GM12878 (cell line): ENCODE measurements around the gene IL17RA. TPM values are rescaled to one million over a fixed set of nuclear protein-coding genes. Genes with fewer than 3 reads are reported as not detected.

Source experiments
- ATAC-seq: fragments of 200-7000 bp; cut with Tn5 transposase; 3 replicates; pipeline ENCODE4 v1.9.1; 2020; ENCODE audit warnings: mild to moderate bottlenecking, moderate library complexity
- BruUV-seq: library from RNA; stranded (reverse); fragments of 400-500 nt; replicated peaks from 2 replicates; lab custom pipeline; 2021; lab: Mats Ljungman, UMichigan
- CTCF ChIA-PET: fragments of 300-600 bp; sonication (Branson Sonifier 250); formaldehyde crosslinking; extraction: SDS; loops from one replicate; lab custom pipeline; 2021; ENCODE audit warnings: inconsistent platforms; lab: Yijun Ruan, JAX
- POLR2A ChIA-PET: fragments of 350-600 bp; formaldehyde crosslinking; extraction: SDS; loops from one replicate; lab custom pipeline; 2021; ENCODE audit warnings: inconsistent platforms; lab: Charles Lee
- RAD21 ChIA-PET: fragments of 300-600 bp; sonication (Branson Sonifier 250); formaldehyde crosslinking; loops from one replicate; lab custom pipeline; 2023; ENCODE audit warnings: antibody characterized with exemption; ENCODE audit not compliant: unreplicated experiment; lab: Charles Lee
- SMC1A ChIA-PET: fragments of 300-600 bp; sonication (Branson Sonifier 250); formaldehyde crosslinking; loops from one replicate; lab custom pipeline; 2023; ENCODE audit not compliant: unreplicated experiment, uncharacterized antibody; lab: Charles Lee
- DNase-seq: peaks from one replicate; pipeline ENCODE4 v3.0.0-alpha.2; 2011; ENCODE audit warnings: low read depth, low spot score
- FAIRE-seq: peaks from 3 replicates; lab custom pipeline; 2011; peaks lifted over from hg19 to GRCh38; lab: Jason Lieb, UNC
- H2AFZ ChIP-seq: 2 replicates; pipeline ENCODE4 v1.6.0; 2011; ENCODE audit warnings: low read depth, low read length, control low read depth; ENCODE audit not compliant: control insufficient read depth
- H3K27ac ChIP-seq: 2 replicates; pipeline ENCODE4 v1.5.1; 2011; ENCODE audit warnings: control low read depth; ENCODE audit not compliant: control insufficient read depth, insufficient read depth
- H3K27me3 ChIP-seq, 2 experiments: replicated peaks in 1 of 2; 2 replicates each; pipeline versions ENCODE4 v1.6.0 to v1.6.1; 2011; ENCODE audit warnings: low read length in 1 of 2; ENCODE audit not compliant: control insufficient read depth in 2 of 2, insufficient read depth in 2 of 2
- H3K36me3 ChIP-seq, 2 experiments: 2 replicates each; pipeline ENCODE4 v1.5.1; 2011; ENCODE audit warnings: low read length in 1 of 2; ENCODE audit not compliant: control insufficient read depth in 2 of 2, insufficient read depth in 2 of 2
- H3K4me1 ChIP-seq: 2 replicates; pipeline ENCODE4 v1.6.1; 2011; ENCODE audit warnings: mild to moderate bottlenecking, low read length, moderate library complexity, mixed read lengths; ENCODE audit not compliant: control insufficient read depth, insufficient read depth
- H3K4me2 ChIP-seq: 2 replicates; pipeline ENCODE4 v1.6.0; 2011; ENCODE audit warnings: control low read depth; ENCODE audit not compliant: control insufficient read depth, insufficient read depth
- H3K4me3 ChIP-seq: fragments of 200-600 bp; sonication (generic); 2 replicates; pipeline ENCODE4 v1.5.1; 2016
- H3K79me2 ChIP-seq: 2 replicates; pipeline ENCODE4 v1.6.0; 2011; ENCODE audit warnings: low read length; ENCODE audit not compliant: control insufficient read depth, insufficient read depth
- H3K9ac ChIP-seq: 2 replicates; pipeline ENCODE4 v1.8.0; 2011; ENCODE audit warnings: low read length, control low read depth, mixed read lengths; ENCODE audit not compliant: control insufficient read depth, insufficient read depth
- H3K9me3 ChIP-seq: replicated peaks from 3 replicates; pipeline ENCODE4 v1.5.1; 2011; ENCODE audit warnings: mild to moderate bottlenecking, low read length; ENCODE audit not compliant: control insufficient read depth, insufficient read depth
- H4K20me1 ChIP-seq: 2 replicates; pipeline ENCODE4 v1.6.0; 2011; ENCODE audit not compliant: control insufficient read depth, insufficient read depth
- ASH2L ChIP-seq: fragments of 300-600, 200-600 bp; sonication (generic); IDR thresholded peaks from 2 replicates; pipeline ENCODE4 v1.6.1; 2017; ENCODE audit warnings: low read depth, mild to moderate bottlenecking, borderline replicate concordance
- CHD4 ChIP-seq: fragments of 200-600 bp; sonication (generic); IDR thresholded peaks from 2 replicates; pipeline ENCODE4 v1.6.1; 2016; ENCODE audit warnings: mild to moderate bottlenecking
- EED ChIP-seq: sonication (generic); IDR thresholded peaks from 2 replicates; pipeline ENCODE4 v1.6.1; 2016; ENCODE audit warnings: antibody characterized with exemption, low read depth
- EP300 ChIP-seq, 2 experiments: fragments of 150-350 bp in 1 of 2; IDR thresholded peaks; 2 replicates each; pipeline ENCODE4 v1.6.1; 2011 to 2012; ENCODE audit warnings: low read depth in 2 of 2, low read length in 2 of 2, borderline replicate concordance in 1 of 2, improper control_type of control experiment in 1 of 2, inconsistent platforms in 1 of 2; ENCODE audit not compliant: control insufficient read depth in 1 of 2
- MTA3 ChIP-seq: IDR thresholded peaks from 2 replicates; pipeline ENCODE4 v1.6.1; 2012; ENCODE audit warnings: low read length, inconsistent platforms, borderline replicate concordance
- NFXL1 ChIP-seq: fragments of 450-650 bp; IDR thresholded peaks from 2 replicates; pipeline ENCODE4 v1.6.1; 2017; ENCODE audit warnings: antibody characterized with exemption, mild to moderate bottlenecking, borderline replicate concordance
- POLR2AphosphoS2 ChIP-seq: IDR thresholded peaks from 2 replicates; pipeline ENCODE4 v1.6.1; 2011; ENCODE audit warnings: low read depth, mild to moderate bottlenecking, low read length, improper control_type of control experiment, moderate library complexity
- POU2F2 ChIP-seq: IDR thresholded peaks from 3 replicates; pipeline ENCODE4 v1.6.1; 2011; ENCODE audit warnings: low read depth, mild to moderate bottlenecking, low read length, borderline replicate concordance
- RCOR1 ChIP-seq: conservative IDR thresholded peaks from 2 replicates; pipeline ENCODE4 v1.6.1; 2012; ENCODE audit warnings: low read depth, low read length, improper control_type of control experiment
- SMAD5 ChIP-seq: IDR thresholded peaks from 2 replicates; pipeline ENCODE4 v1.6.1; 2016; ENCODE audit warnings: antibody characterized with exemption, low read depth
- SREBF2 ChIP-seq: IDR thresholded peaks from 2 replicates; pipeline ENCODE4 v1.6.1; 2012; ENCODE audit warnings: mild to moderate bottlenecking, low read length
- SRF ChIP-seq, 2 experiments: IDR thresholded peaks; 2 replicates each; pipeline ENCODE4 v1.6.1; 2011; ENCODE audit warnings: low read depth in 2 of 2, low read length in 2 of 2, mild to moderate bottlenecking in 1 of 2, moderate library complexity in 1 of 2
- TAF1 ChIP-seq: IDR thresholded peaks from 2 replicates; pipeline ENCODE4 v1.6.1; 2011; ENCODE audit warnings: mild to moderate bottlenecking, low read depth, low read length, borderline replicate concordance
- TCF3 ChIP-seq: IDR thresholded peaks from 2 replicates; pipeline ENCODE4 v1.6.1; 2012; ENCODE audit warnings: low read depth, mild to moderate bottlenecking, low read length, borderline replicate concordance; ENCODE audit not compliant: insufficient read depth
- YBX1 ChIP-seq: fragments of 450-650 bp; IDR thresholded peaks from 2 replicates; pipeline ENCODE4 v1.6.1; 2016; ENCODE audit warnings: antibody characterized with exemption
- ZNF217 ChIP-seq: fragments of 450-650 bp; IDR thresholded peaks from 2 replicates; pipeline ENCODE4 v1.6.1; 2017; ENCODE audit warnings: antibody characterized with exemption, mild to moderate bottlenecking
- WGBS: methylation state at CpG from one replicate; pipeline ENCODE4 v1.1.6; 2016; ENCODE audit warnings: low lambda C conversion rate; ENCODE audit not compliant: insufficient replicate concordance, insufficient coverage; ENCODE audit errors: missing lambda C conversion rate; 5-methylcytosine and 5-hydroxymethylcytosine counted together
- in situ Hi-C: fragments of 300-500 bp; cut with MboI; formaldehyde crosslinking; loops from 9 replicates; pipeline ENCODE4 v1.14.3; 2018; ENCODE audit warnings: mixed read lengths
- intact Hi-C: fragments of 100-400 bp; cut with micrococcal nuclease; formaldehyde crosslinking; loops from one replicate; pipeline ENCODE4 v1.14.2; 2022; ENCODE audit not compliant: unreplicated experiment
- polyA plus RNA-seq, 11 experiments: library from polyadenylated mRNA; depleted of rRNA in 4 of 11; unstranded in 6 of 11; stranded (reverse) in 5 of 11; fragments of >200 nt; fragmentation: Nextera tagmentation in 4 of 11; fragmentation: Illumina TruSeq in 1 of 11; extraction: Ambion mirVana in 4 of 11; extraction: Trizol in 1 of 11; gene quantifications; 1 replicate in 1 of 11; 2 replicates in 10 of 11; pipeline versions ENCODE4 v1.2.1 to v1.2.3, GENCODE V29; 2011 to 2016; ENCODE audit warnings: inconsistent platforms in 2 of 11, missing spikeins in 2 of 11, low read depth in 1 of 11
- total RNA-seq, 4 experiments: library from RNA; depleted of rRNA in 3 of 4; stranded (reverse); fragments of >200 nt in 3 of 4; fragmentation: Illumina TruSeq in 1 of 4; extraction: Trizol in 1 of 4; gene quantifications; 2 replicates each; pipeline versions ENCODE4 v1.2.1 to v1.2.3, GENCODE V29; 2013 to 2021
- TF ChIP-seq, protein P1 (sequence below): fragments of 450-650 bp; IDR thresholded peaks from 2 replicates; pipeline ENCODE4 v1.6.1; 2017; ENCODE audit warnings: borderline replicate concordance
- TF ChIP-seq, protein P2 (sequence below): IDR thresholded peaks from 2 replicates; pipeline ENCODE4 v1.6.1; 2011; ENCODE audit warnings: borderline replicate concordance, low read depth, mild to moderate bottlenecking, moderate library complexity, mixed read lengths, low read length; ENCODE audit not compliant: insufficient read depth; ENCODE audit errors: extremely low read length
- TF ChIP-seq, protein P3 (sequence below): fragments of 450-650 bp; IDR thresholded peaks from 2 replicates; pipeline ENCODE4 v1.6.1; 2017; ENCODE audit warnings: mild to moderate bottlenecking, low read depth, inconsistent platforms; ENCODE audit not compliant: poor library complexity, severe bottlenecking

Gene IL17RA
- total and polyA plus RNA-seq, 10 of the 15 experiments (the other 5 are each of a cell fraction or from before 2014, with no cell fraction given) = 0.71 to 10.2 (median 4.2) TPM

DNA sequence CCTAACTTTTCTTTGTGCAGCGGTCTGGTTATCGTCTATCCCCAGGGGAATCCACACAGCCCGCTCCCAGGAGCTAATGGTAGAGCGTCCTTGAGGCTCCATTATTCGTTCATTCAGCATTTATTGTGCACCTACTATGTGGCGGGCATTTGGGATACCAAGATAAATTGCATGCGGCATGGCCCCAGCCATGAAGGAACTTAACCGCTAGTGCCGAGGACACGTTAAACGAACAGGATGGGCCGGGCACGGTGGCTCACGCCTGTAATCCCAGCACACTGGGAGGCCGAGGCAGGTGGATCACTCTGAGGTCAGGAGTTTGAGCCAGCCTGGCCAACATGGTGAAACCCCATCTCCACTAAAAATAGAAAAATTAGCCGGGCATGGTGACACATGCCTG is 25.2 kb downstream of the IL17RA start (continued):
- no peak for TF ChIP-seq ASH2L
- TF ChIP-seq EP300 (IDR thresholded peaks at IDR 0.05; ENCODE audit: borderline replicate concordance in 1 of 2, control insufficient read depth in 1 of 2, low read depth in 2 of 2, low read length in 2 of 2) = no peak
- TF ChIP-seq POLR2AphosphoS2 = no peak
- TF ChIP-seq, protein P1, sequence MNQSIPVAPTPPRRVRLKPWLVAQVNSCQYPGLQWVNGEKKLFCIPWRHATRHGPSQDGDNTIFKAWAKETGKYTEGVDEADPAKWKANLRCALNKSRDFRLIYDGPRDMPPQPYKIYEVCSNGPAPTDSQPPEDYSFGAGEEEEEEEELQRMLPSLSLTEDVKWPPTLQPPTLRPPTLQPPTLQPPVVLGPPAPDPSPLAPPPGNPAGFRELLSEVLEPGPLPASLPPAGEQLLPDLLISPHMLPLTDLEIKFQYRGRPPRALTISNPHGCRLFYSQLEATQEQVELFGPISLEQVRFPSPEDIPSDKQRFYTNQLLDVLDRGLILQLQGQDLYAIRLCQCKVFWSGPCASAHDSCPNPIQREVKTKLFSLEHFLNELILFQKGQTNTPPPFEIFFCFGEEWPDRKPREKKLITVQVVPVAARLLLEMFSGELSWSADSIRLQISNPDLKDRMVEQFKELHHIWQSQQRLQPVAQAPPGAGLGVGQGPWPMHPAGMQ = no peak
- no peak for TF ChIP-seq SRF (IDR thresholded peaks at IDR 0.05; ENCODE audit: low read depth in 2 of 2, low read length in 2 of 2)
- TF ChIP-seq SREBF2 = no peak
- no peak for TF ChIP-seq TAF1
- TF ChIP-seq SMAD5 = no peak
- no peak for TF ChIP-seq ZNF217
- TF ChIP-seq CHD4 = no peak
- no peak for TF ChIP-seq EED

DNA sequence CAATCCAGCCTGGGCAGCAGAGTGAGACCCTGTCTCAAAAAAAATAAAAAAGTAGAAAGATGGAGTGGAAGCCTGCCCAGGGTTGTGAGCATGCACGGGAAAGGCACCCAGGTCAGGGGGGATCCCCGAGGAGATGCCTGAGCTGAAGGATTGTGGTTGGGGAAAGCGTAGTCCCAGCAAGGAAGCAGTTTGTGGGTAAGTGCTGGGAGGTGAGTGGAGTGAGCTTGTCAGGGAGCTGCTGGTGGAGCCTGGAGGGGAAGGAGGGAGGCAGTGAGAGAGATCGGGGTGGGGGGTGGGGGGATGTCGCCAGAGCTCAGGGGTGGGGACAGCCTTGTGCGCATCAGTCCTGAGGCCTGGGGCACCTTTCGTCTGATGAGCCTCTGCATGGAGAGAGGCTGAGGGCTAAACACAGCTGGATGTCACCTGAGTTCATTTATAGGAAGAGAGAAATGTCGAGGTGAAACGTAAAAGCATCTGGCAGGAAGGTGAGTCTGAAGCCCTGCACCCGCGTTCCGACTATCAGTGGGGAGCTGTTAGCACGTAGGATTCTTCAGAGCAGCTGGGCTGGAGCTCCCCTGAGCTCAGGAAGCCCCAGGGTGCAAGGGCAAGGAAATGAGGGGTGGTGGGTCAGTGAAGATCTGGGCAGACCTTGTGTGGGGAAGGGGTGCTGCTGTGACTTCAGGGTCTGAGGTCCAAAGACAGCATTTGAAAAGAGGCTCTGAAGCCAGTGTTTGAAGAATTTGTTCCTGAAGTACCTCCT is 26.2 kb downstream of the IL17RA start:
- intact Hi-C loops = no loop called here
- no TSS peak for BruUV-seq
- Histone ChIP-seq H3K27me3 (no peaks in the 10 kb centered on the region), H4K20me1 (no peaks in the 10 kb centered on the region), H3K4me1 (no peaks in the 10 kb centered on the region), H3K27ac (no peak overlapping the region), H3K4me2 (no peak overlapping the region), H2AFZ (no peak overlapping the region), H3K36me3 (peaks cover 6 to 14% of the 10 kb centered on the region in 2 experiments; a peak in 3 of 4 replicates), H3K4me3 (no peak overlapping the region)
- no peak for DNase-seq
- POLR2A ChIA-PET = interaction anchor here (0.6 kb wide), 1 partner anchor 196 kb away, joined by 3 read pairs; no protein-coding TSS in a partner anchor
- no peak for ATAC-seq
- no peak for FAIRE-seq
- SMC1A ChIA-PET = no interaction called here
- TF ChIP-seq MTA3 (no peak), YBX1 (no peak), NFXL1 (no peak), POU2F2 (no peak), RCOR1 (no peak), TCF3 (no peak)
- TF ChIP-seq, protein P2, sequence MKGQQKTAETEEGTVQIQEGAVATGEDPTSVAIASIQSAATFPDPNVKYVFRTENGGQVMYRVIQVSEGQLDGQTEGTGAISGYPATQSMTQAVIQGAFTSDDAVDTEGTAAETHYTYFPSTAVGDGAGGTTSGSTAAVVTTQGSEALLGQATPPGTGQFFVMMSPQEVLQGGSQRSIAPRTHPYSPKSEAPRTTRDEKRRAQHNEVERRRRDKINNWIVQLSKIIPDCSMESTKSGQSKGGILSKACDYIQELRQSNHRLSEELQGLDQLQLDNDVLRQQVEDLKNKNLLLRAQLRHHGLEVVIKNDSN = no peak
- TF ChIP-seq, protein P3, sequence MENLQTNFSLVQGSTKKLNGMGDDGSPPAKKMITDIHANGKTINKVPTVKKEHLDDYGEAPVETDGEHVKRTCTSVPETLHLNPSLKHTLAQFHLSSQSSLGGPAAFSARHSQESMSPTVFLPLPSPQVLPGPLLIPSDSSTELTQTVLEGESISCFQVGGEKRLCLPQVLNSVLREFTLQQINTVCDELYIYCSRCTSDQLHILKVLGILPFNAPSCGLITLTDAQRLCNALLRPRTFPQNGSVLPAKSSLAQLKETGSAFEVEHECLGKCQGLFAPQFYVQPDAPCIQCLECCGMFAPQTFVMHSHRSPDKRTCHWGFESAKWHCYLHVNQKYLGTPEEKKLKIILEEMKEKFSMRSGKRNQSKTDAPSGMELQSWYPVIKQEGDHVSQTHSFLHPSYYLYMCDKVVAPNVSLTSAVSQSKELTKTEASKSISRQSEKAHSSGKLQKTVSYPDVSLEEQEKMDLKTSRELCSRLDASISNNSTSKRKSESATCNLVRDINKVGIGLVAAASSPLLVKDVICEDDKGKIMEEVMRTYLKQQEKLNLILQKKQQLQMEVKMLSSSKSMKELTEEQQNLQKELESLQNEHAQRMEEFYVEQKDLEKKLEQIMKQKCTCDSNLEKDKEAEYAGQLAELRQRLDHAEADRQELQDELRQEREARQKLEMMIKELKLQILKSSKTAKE = no peak
- TF ChIP-seq, all 136 proteins: peak for 0
- Histone ChIP-seq H3K9me3 (no peaks in the 10 kb centered on the region), H3K79me2 (no peaks in the 10 kb centered on the region), H3K9ac (no peak overlapping the region)
- WGBS = 95% methylated on average over 10 of the region's 13 CpGs
- in situ Hi-C loops = no loop called here
- RAD21 ChIA-PET = no interaction called here
- CTCF ChIA-PET = no interaction called here
